NOMO-1 (cell line): Measurements from ENCODE around the gene SIM2.

ENCODE experiments used
- DNase-seq, 2 experiments: peaks; one replicate each; lab custom pipeline; 2025; ENCODE audit not compliant: unreplicated experiment in 2 of 2; lab: John Stamatoyannopoulos, UW

SIM2 gene

GRCh38 chr21:36699546-36700294 is 805 bp downstream of the SIM2 start:
- no peak for DNase-seq

- no peak for DNase-seq
Measured at GRCh38 chr21:36700295-36700970, 1.5 kb downstream of the SIM2 start.

GRCh38 chr21:36700971-36701755 is 2.2 kb downstream of the SIM2 start:
- no peak for DNase-seq

- no peak for DNase-seq
Measured at GRCh38 chr21:36701756-36702621, 3.1 kb downstream of the SIM2 start.

- no peak for DNase-seq
Measured at GRCh38 chr21:36702622-36702968, 3.7 kb downstream of the SIM2 start.

- DNase-seq = no peak
Measured at GRCh38 chr21:36703123-36703522, 4.2 kb downstream of the SIM2 start.

GRCh38 chr21:36703626-36704280 is 4.8 kb downstream of the SIM2 start:
- DNase-seq = no peak

GRCh38 chr21:36704281-36704957 is 5.5 kb downstream of the SIM2 start:
- DNase-seq = no peak

GRCh38 chr21:36704958-36705678 is 6.2 kb downstream of the SIM2 start:
- no peak for DNase-seq

GRCh38 chr21:36705679-36706481 is 7.0 kb downstream of the SIM2 start:
- no peak for DNase-seq

- no peak for DNase-seq
Measured at GRCh38 chr21:36706482-36706852, 7.6 kb downstream of the SIM2 start.

- DNase-seq = no peak
Measured at GRCh38 chr21:36706951-36707762, 8.2 kb downstream of the SIM2 start.

- no peak for DNase-seq
Measured at GRCh38 chr21:36707763-36708285, 8.9 kb downstream of the SIM2 start.

GRCh38 chr21:36708286-36709029 is 9.5 kb downstream of the SIM2 start:
- DNase-seq = no peak

- DNase-seq = no peak
Measured at GRCh38 chr21:36709030-36709867, 10.3 kb downstream of the SIM2 start.
